ENCODE measurements around the gene FOLR3.
"Not testable (repeated sequence)": the region's sequence is repeated elsewhere in the genome, so short reads cannot be mapped to it uniquely, and the experiment has no call there.

The FOLR3 gene

DNA sequence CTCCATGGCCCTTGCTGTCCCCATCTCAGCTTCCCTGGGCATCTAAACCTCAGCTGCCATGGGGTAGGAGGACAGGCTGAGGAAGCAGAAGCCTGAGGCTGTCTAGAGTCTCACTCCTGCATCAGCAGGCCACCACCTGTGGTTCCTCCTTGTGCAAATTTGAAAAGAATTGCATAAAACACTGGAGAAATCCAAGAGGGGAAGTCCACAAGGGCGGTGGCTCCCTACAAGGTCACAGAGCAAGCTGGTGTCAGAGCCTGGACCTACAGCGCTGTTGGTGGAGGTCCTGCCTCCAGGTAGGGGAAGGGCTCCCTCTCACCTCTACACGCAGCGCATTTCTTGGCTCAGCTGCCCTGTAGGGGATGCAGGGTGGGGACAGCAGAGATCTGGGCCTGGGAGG is at the start of gene FOLR3:
TSS of gene FOLR3 (plus strand) at position 253 of the 400 bp plus-strand sequence. CDS start 228 bp downstream, outside the sequence.
- DNase-seq, result not testable (repeated sequence)

DNA sequence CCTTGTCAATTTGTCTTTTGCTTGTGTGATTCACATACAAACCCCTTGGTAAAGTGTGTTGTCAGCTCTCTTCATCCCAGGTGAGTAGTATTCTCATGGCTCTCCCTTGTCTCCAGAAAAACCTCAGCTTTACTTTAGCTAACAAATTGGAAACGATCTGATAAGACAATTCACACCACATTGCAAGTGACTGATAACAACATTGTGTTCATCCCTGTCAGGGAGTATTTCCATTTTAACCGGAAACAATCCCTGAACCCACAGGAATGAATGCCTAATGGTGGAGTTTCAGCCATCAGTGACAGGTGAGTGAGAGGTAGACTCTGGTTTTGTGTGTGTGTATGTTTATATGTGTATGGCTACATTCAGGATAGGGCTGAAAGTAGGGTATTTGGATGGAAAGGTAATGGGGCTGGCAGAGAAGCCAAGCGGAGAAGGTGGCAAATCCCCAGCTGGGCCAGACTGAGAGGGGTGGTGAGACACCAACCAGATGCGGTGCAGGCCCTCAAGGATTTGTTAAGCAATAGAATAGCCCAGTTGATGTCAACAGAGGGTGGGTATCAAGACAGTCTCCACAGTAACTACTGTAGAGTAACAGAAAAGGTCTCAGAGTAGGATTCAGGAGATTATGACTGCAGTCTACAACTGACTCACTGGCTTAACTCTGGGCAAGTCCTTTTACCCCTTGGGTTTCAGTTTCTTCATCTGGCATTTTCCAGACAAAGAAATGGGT is 47.3 kb upstream of the FOLR3 start:
- DNase-seq, result no peak

DNA sequence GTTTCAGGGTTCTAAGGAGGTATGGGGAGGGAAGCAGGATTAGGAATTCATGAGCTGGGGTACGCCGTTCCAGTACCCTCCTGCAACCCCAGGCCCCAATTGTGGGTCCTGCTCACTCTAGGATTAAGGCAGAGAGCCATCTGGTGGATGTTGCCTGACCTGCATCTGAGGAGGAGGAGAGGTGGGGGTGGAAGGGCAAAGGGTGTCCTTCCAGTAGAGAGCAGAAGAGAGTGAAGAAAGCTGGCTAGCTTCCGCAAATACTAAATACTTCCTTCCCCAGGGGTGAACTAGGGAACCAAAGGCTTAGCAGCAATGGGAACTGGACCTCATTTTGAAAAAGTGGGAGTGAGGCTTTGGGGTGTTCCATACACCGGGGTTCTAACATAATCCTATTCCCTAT is 44.2 kb upstream of the FOLR3 start:
- peak; percentile 77 for DNase-seq

DNA sequence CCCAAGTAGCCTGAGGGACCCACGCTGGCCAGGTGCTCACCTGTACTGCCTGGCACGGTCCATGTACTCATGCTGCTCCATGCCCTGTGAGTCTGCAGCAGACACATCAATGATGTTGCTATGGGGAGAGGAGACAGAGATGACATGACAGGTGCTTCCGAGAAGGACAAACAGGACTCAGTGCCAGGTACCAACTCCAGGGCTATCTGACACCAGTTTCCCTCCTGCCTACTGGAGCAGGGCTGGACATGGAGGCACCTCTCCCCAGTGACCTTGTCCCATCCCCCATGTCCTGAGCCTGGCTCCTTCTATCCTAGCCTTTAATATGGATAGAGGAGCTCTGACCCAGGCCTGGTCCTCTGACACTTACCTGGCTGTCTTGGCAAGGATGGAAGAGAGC is 36.8 kb upstream of the FOLR3 start:
- DNase-seq, result no peak

DNA sequence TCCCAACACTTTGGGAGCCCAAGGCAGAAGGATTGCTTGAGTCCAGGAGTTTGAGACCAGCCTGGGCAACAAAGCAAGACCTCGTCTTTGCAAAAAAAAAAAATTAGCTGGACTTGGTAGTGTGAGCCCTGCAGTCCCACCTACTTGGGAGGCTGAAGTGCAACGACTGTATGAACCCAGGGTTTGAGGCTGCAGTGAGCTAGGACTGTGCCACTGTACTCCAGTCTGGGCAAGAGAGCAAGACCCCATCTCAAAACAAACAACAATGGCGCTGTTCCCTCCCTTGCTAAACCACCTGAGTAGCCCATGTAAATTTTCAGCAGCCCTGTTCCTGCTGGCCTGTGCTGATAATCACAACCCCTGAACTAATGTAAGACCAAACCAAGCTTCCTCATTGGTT is 35.5 kb upstream of the FOLR3 start:
- no peak for DNase-seq

DNA sequence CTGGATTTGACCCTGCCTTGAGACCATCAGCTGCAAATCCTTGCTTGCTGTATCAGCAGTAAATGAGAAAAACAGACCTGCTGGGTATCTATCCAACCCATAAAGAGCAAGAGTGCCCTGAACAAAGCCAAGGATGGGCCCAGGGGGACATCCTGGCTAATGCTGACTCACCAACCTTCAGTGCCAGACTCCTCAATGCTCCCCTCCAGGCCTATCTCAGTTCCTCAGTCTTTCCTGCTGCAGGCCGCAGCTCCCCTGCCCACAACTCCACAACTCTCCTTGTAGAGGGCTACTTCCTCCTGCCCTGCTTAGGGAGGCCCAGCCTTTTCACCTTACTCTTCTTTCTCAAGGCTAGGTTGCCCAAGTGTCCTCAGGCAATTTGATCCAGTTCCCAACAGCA is 35.1 kb upstream of the FOLR3 start:
- DNase-seq, result no peak

DNA sequence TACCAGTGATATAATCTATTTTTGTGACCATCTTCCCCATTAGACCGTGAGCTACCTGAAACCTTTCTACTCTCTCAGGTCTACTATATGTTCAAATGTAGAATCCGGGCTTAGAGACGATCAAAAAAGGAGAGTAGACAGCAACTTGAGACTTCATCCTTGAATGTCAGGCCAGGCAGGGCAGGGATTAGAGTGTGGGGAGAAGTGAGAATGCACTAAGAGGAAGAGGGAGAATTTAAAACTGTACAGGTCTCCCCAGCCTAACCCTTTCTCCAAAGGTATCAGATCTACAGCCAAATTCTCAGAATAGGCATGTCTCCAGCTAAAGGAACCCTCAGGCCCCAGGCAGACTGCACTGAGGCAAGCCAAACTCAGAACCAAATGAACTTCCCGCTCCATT is 33.4 kb upstream of the FOLR3 start:
- DNase-seq, result no peak

DNA sequence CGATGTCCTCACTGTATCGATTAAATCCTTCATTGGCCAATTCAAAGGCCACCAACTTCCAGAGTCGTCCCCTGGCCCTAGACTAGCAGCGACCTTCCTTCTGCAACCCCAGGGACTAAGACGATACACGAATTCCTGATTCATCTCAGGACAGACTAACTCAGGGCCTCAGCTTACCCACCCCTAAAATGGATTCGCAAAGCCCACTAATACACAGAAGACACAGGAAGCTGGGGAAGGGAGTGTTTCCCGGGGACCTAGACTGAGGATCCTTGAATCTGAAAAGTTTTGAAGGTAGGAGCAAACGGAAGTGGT is 32.9 kb upstream of the FOLR3 start:
- DNase-seq, result no peak

DNA sequence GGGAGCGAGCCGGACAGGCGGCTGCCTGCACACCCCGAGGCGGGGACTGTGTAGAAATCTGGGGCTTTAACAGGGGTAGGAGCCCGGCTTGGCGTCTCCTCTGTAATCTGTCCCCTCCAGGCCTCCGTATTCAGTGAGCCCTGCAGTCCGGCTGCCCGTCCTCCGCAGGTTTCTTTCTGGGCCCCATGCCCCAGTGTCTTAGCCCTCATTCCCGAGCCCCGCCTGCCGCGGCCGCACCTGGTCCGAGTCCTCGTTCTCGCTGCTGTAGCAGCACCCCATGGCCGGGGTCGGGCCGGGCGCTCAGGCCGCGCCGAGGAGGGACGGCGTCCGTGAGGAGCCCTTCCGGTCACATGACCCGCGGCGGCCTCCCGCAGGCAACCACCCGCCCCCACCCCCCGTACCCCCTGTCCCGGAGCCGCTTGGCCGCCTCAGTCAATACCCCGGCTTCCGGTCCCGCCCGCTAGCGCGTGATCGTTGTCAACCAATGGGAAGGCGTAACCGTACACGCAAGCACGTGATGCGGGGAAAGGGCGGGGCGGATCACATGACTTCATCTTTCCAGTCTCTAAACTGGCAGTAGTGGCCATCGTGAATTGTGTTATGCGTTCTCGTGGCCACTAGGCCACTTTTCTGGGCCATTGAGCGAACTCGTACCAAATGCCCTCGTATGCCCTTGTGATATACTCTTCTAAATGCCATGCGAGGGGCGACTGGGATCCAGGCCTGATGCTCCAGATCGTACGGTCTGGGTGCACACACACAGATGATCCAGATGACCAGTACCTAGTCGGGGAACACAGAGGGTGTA is 32.4 kb upstream of the FOLR3 start, which contains the start of gene LAMTOR1:
TSS of gene LAMTOR1 (minus strand) at position 352 of the 808 bp plus-strand sequence. CDS start at position 279, 73 bp downstream.
- peak; percentile 98 for DNase-seq

DNA sequence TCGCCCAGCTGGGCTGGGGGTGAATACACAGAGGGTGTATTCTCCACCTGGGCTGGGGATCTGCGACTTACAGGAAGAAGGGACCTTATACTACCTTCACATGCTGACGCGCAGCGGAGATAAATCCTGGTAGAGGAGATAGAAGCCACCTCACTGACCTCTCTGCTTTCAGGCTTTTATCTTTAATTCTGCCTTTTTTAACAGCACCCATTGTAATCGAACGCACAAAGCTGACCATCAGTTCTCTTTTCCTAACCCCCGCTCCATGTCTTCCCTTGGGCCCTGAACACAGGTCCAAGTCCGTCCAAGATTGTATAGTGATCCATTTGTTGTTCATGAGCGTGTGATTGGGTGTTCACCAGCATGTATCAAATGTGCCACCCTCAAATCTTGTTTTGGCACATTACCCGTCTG is 31.8 kb upstream of the FOLR3 start:
- DNase-seq, result no peak

DNA sequence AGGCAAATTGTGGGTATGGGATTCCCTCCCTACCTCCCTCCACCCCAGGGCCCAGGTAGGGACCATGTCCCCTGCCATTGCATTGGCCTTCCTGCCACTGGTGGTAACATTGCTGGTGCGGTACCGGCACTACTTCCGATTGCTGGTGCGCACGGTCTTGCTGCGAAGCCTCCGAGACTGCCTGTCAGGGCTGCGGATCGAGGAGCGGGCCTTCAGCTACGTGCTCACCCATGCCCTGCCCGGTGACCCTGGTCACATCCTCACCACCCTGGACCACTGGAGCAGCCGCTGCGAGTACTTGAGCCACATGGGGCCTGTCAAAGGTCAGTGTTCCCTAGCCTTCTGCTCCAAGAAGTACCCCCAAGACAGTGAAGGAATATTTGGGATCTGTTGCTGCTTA is 29.6 kb upstream of the FOLR3 start, which contains the start of gene TOMT:
TSS of gene TOMT (plus strand) at position 37 of the 400 bp plus-strand sequence. CDS start at position 65, 28 bp downstream.
- DNase-seq, result no peak

DNA sequence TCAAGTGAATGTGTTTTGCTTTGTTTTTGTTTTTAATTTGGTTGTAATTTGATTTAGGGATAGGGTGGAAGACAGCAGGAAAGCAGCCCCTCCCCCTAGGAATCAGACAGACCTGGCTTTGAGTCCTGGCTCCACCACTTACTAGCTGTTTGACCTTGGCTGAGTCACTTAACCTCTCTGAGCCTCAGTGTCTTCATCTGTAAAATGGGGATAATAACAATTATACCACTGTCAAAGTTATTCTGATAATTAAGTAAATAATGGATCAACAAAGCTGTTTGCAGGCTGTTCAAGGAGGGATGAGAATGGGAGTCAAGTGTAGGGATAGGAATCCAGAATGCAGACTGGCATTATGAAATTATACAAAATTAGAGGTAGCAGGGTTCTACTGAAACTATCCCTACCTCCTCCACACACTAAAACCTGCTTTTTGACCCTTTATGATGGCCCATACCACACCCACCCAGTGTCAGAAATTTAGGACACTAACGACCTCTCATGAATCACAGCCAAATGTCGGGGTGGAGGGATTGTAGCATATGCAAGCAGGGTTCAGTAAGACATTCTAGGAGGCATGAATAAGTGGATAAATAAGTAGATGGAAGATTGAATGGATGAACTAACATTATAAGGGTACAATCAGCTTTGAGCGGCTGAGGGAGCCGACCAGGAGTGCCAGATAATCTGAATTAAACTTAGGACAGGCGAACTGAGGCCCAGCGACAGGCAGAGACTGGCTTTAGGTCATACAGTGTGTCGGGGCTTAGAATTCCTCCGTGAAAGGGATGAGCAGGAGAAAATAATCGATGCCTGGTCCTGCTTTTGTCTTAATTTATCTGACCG is 24.0 kb upstream of the FOLR3 start:
- no peak for DNase-seq

DNA sequence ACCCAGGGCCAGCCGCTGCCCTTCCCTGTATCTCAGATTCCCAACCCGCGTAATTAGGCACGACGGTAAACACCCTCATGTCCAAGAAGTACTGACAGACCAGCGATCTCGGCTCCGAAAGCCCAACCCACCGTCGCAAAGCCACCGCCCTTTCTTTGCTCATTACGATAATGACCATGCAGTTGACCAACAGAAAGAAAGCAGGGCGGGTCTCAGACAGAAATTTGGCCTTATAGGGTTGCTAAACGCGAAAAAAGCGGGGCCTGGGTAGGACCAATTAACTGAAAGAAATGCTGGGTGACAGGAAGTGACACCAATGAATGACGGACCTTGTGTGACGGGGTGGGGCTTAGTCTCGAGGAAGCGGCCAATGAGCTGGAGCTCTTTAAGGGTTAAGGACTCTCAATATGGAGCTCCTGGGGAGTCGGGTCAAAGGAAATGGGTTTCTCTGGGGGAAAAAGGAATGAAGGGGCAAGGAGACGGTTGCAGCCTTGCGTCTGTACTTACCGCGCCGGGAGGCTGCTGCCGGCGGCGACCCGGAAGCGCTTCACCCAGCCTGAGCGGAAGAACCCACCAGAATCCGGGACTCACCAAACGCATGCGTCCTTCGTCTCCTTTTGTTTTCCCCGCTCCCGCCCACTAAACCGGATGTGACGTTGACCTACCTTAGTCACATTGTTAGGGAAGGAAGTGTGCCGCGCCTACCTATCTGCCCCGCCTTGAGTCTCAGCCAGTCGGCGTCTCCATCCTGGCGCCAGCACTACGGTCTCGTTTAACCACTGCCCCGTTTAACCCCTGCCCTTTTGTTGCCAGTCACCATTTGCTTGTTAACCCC is 23.2 kb upstream of the FOLR3 start, which contains the start of gene ANAPC15:
TSS of gene ANAPC15 (minus strand) at position 553 of the 835 bp plus-strand sequence. CDS start 1,419 bp downstream, outside the sequence.
- DNase-seq, result peak; percentile 98

DNA sequence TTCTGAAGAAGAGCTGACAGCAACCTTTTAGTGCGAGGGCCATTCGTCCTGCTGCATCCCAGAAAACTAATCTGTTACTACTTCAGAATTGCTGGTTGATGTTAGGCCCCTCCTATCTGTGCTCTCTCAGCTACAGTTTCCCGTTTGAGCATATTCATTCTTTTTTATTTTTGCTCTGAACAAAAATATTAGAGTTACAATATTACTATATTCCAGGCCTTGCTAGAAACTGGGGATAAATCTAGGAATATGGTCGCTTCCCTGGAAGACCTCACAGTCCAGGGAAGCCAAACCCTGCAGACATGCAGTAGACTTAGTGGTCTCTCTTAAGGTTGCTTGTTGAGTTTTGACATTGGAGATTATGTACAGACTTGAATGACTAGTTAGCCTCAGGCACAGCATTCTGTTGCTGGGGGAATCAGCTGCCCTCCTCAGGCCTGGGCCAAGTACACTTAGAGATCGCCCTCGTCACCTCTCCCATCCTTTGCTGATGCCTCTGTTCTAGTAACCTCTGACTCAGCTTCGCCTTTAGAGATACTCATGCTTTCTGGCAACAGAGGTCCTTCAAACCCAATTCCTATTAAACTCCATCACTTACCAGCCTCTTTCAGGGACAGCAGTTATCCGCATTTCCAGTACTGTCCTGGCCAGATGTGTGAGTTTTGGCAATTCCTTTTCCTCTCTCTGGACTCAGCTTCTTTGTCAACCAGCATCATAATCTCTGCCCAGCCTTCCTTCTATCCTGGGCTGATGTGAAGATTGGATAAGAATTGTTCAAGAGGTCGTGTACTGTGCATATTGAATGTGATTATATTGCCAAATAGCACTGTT is 22.3 kb upstream of the FOLR3 start:
- DNase-seq, result no peak

DNA sequence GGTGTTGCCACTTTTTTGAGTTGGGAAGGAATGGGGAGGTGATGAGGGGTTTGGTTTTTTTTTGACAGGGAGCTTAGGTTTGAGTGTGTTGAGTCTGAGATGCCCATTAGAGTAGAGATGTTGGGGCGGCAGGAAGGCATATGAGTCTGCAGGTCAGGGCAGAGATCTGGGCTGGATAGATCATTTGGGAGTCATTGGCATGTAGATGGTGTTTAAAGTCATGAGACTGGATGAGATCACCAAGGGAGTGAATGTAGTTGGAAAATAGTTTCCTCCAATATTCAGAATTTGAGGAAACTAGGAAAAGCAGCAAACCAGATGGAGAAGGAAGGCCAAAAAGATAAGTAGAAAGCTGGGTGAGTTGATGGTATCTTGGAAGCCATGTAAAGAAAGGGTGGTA is 21.0 kb upstream of the FOLR3 start:
- no peak for DNase-seq

DNA sequence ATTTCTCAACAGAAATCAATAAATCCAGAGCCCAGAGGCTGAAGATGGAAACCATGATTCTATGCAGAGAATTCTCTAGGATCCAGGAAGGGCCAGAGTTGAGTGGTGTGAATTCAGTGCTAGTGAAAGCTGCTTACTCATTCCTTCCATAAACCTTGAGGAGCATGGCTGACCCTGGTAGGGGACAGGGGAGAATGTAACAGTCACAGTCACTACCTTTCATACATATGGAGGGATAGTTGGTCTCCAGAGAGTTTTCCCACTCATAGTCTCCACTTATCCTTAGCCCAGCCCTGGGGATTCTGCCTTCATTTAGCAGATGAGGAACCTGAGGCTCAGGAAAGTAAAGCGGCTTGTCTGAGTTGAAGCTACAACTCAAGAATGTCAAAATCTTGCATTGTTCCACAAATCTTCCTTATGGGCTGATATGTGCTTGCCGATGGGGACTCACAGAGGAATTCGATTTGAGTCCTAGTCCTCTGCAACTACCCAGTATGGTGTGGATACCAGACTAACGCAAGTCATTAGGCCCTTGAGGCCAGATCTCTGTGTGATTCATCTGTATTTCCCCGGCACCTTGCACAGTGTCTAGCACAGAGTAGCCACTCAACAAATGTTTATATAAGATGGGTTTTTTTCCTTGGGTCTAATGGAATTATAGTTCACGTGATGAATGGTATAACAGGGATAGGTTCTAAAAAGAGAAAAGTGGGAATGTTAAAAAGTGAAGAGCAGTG is 19.3 kb upstream of the FOLR3 start:
- DNase-seq, result no peak

DNA sequence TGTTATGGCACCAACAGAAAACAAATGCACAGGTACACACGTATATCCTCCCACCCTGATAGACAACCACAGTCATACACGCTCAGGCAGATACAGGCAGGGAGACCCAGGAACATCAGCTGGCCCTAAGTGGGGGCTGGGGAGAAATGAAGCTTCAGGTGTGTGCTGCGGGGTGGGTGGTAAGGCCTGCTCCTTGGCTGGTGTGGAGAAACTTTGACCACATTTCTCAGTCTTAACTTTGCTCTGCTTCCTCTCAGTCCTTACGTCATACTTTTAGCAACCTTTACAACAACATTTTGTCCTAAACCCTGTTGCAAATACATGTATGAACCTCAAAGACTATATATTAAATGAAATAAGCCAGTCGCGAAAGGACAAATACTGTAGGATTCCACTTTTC is 16.3 kb upstream of the FOLR3 start:
- no peak for DNase-seq

DNA sequence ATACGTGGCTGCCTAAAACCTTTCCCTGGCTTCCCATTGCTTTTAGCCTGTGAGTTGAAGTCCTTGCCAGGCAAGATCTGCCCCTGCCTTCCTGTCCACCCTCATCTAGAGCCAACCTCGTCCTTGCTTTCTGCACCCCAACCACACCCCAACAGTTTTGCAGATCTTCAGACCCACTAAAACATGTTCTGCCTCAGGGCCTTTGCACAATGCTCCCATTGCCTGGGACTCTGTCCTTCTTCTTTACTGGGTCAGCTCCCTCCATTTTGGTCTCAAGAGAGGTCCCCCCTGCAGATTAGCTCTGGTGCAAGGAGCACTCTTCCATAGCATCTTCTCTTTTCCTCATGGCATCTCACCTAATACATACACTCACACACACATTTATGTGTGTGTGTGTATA is 14.6 kb upstream of the FOLR3 start:
- DNase-seq, result no peak

DNA sequence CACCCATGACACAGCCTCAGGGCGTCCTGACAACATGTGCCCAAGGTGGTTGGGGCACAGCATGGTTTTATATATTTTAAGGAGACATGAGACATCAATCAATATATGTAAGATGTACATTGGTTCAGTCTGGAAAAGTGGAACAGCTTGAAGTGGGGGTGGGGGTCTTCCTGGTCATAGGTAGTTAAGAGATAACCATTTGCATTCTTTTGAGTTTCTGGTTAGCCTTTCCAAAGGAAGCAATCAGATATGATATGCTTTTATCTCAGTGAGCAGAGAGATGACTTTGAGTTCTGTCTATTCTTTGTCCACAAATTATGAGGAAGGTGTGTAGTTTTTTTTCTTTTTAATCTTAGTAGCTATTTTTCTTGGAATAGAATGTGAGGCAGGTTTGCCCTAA is 12.9 kb upstream of the FOLR3 start:
- DNase-seq, result no peak

DNA sequence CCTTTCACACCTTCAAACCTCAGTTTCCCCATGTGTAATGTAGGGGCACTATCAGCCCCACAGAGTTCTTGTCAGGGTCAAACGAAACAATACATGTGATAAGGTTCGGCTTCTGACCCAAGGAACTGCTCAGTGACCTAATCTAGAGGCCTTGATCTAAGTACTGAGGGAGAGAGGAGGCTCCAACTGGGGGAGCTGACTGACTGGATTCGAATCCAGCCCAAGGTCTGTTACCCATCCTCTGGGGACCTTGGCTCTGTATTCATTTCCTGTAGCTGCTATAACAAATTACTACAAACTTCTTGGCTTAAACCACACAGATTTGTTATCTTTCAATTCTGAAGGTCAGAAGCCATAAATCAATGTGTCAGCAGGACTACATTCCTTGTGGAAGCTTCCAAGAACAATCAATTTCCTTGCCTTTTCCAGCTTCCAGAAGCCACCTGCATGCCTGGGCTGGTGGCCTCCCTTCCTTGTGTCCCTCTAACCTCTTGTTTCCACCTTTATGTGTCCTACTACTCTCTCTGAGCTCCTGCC is 12.3 kb upstream of the FOLR3 start:
- no peak for DNase-seq

All from CD4-positive, alpha-beta T cell treated with Interleukin-17A for 4 hours (primary cell).